WTC11 (cell line): ENCODE measurements around the gene ZNF407.

ENCODE experiments used
- ATF1 ChIP-seq: sonication (generic); formaldehyde crosslinking; IDR thresholded peaks from 2 replicates; pipeline ENCODE4 v1.8.1; 2023; ENCODE audit warnings: mild to moderate bottlenecking, moderate library complexity, missing genetic modification reagents
- CREM ChIP-seq: sonication (generic); formaldehyde crosslinking; IDR thresholded peaks from 2 replicates; pipeline ENCODE4 v1.8.1; 2022; ENCODE audit warnings: mild to moderate bottlenecking, missing genetic modification reagents, moderate library complexity
- E2F4 ChIP-seq: sonication (generic); formaldehyde crosslinking; IDR thresholded peaks from 2 replicates; pipeline ENCODE4 v1.8.1; 2022; ENCODE audit warnings: low read depth, mild to moderate bottlenecking, moderate library complexity, missing genetic modification reagents, borderline replicate concordance
- MXD4 ChIP-seq: fragments of 250-450 bp; sonication (Bioruptor Pico); IDR thresholded peaks from 2 replicates; pipeline ENCODE4 v1.8.0; 2021; ENCODE audit warnings: mild to moderate bottlenecking, moderate library complexity, borderline replicate concordance
- MYBL2 ChIP-seq: sonication (generic); formaldehyde crosslinking; IDR thresholded peaks from 2 replicates; pipeline ENCODE4 v1.8.1; 2023; ENCODE audit warnings: mild to moderate bottlenecking, moderate library complexity, missing genetic modification reagents
- NR2C2 ChIP-seq: sonication (generic); formaldehyde crosslinking; IDR thresholded peaks from 2 replicates; pipeline ENCODE4 v1.8.0; 2022; ENCODE audit warnings: mild to moderate bottlenecking, missing genetic modification reagents
- STAT6 ChIP-seq: sonication (generic); formaldehyde crosslinking; conservative IDR thresholded peaks from 2 replicates; pipeline ENCODE4 v1.8.1; 2023; ENCODE audit warnings: mild to moderate bottlenecking, low read depth, missing genetic modification reagents, moderate library complexity
- ZNF423 ChIP-seq: fragments of 250-450 bp; sonication (Bioruptor Pico); IDR thresholded peaks from 2 replicates; pipeline ENCODE4 v2.1.2; 2022; ENCODE audit warnings: mild to moderate bottlenecking, moderate library complexity
- TF ChIP-seq, protein P1 (sequence below): fragments of 200-600 bp; IDR thresholded peaks from 2 replicates; pipeline ENCODE4 v1.8.0; 2022; ENCODE audit warnings: antibody characterized with exemption

GRCh38 chr18:75051757-75052156 lies 454.1 kb downstream of the ZNF407 start:
- TF ChIP-seq, protein P1, sequence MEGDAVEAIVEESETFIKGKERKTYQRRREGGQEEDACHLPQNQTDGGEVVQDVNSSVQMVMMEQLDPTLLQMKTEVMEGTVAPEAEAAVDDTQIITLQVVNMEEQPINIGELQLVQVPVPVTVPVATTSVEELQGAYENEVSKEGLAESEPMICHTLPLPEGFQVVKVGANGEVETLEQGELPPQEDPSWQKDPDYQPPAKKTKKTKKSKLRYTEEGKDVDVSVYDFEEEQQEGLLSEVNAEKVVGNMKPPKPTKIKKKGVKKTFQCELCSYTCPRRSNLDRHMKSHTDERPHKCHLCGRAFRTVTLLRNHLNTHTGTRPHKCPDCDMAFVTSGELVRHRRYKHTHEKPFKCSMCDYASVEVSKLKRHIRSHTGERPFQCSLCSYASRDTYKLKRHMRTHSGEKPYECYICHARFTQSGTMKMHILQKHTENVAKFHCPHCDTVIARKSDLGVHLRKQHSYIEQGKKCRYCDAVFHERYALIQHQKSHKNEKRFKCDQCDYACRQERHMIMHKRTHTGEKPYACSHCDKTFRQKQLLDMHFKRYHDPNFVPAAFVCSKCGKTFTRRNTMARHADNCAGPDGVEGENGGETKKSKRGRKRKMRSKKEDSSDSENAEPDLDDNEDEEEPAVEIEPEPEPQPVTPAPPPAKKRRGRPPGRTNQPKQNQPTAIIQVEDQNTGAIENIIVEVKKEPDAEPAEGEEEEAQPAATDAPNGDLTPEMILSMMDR, result no peak
- no peak for TF ChIP-seq ZNF423 (CRISPR knock-in tag)
- no peak for TF ChIP-seq NR2C2
- no peak for TF ChIP-seq E2F4 (CRISPR knock-in tag)
- no peak for TF ChIP-seq MYBL2 (CRISPR knock-in tag)
- TF ChIP-seq CREM (CRISPR knock-in tag), result no peak
- TF ChIP-seq ATF1 (CRISPR knock-in tag), result no peak
- TF ChIP-seq MXD4 (CRISPR knock-in tag), result no peak
- no peak for TF ChIP-seq STAT6 (CRISPR knock-in tag)
